ENCODE measurements around the gene PARP12. TPM values are rescaled to one million over a fixed set of nuclear protein-coding genes. Genes with fewer than 3 reads are reported as not detected.
"Not testable (repeated sequence)": the region's sequence is repeated elsewhere in the genome, so short reads cannot be mapped to it uniquely, and the experiment has no call there.

The PARP12 gene, protein sequence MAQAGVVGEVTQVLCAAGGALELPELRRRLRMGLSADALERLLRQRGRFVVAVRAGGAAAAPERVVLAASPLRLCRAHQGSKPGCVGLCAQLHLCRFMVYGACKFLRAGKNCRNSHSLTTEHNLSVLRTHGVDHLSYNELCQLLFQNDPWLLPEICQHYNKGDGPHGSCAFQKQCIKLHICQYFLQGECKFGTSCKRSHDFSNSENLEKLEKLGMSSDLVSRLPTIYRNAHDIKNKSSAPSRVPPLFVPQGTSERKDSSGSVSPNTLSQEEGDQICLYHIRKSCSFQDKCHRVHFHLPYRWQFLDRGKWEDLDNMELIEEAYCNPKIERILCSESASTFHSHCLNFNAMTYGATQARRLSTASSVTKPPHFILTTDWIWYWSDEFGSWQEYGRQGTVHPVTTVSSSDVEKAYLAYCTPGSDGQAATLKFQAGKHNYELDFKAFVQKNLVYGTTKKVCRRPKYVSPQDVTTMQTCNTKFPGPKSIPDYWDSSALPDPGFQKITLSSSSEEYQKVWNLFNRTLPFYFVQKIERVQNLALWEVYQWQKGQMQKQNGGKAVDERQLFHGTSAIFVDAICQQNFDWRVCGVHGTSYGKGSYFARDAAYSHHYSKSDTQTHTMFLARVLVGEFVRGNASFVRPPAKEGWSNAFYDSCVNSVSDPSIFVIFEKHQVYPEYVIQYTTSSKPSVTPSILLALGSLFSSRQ
- polyA plus RNA-seq = 10 to 100 TPM; 23.3 to 26.8 (median 24.3) TPM

DNA sequence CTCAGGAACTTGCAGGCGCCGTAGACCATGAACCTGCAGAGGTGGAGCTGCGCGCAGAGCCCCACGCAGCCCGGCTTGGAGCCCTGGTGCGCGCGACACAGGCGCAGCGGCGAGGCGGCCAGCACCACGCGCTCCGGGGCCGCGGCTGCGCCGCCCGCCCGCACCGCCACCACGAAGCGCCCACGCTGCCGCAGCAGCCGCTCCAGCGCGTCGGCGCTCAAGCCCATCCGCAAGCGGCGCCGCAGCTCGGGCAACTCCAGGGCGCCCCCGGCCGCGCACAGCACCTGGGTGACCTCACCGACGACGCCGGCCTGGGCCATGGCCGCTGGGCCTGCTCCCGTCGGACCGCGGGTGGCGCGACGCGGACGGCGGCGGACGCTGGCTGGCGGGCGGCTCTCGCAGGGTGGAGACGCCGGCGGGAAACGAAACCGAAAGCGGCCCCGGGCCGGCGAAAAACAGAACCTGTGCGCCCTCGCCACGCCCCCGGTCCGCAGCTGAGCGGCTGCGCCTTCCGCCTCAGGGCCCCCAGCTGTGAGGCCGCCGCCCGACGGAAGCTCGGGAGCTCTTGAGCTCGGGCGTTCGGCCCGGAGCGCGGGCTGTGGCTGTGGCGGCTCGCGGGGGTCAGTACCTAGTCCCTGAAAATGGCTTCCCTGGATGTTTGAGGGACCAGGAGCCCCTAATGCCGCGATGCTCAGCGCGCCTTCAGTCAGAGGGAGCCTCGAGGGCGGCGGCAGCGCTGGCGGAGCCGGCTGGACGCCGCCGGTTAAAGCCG is at the start of gene PARP12:
Gene PARP12 (minus strand): TSS at position 424 of the 772 bp plus-strand sequence. CDS start 104 bp downstream, at position 320.
- H3K36me3 Mint-ChIP-seq = peaks cover 11 to 19% (median 13%) of the 10 kb centered on the region in 3 donors
- peak; percentile 87 to 90 (median 90) for DNase-seq
- peaks cover 11 to 22% (median 16%) of the 10 kb centered on the region in 6 donors for H3K9me3 Mint-ChIP-seq
- H3K4me1 Mint-ChIP-seq = peaks cover 41 to 54% of the 10 kb centered on the region in 2 donors
- peaks cover 2 to 9% (median 4%) of the 10 kb centered on the region in 3 donors for H3K27me3 Mint-ChIP-seq (ENCODE audit: low read depth in 3 of 3)
- H3K27ac Mint-ChIP-seq = peak within 1 kb of the TSS; percentile 74 to 96 (median 92)
- H3K4me3 Mint-ChIP-seq = peak within 1 kb of the TSS; percentile 90 to 95 (median 92)

GRCh38 chr7:140108777-140109176 is 46.0 kb upstream of the PARP12 start:
- not testable (repeated sequence) for DNase-seq; H3K4me3 Mint-ChIP-seq; H3K9me3 Mint-ChIP-seq; H3K4me1 Mint-ChIP-seq; H3K27ac Mint-ChIP-seq; H3K27me3 Mint-ChIP-seq (ENCODE audit: low read depth in 3 of 3)
- peaks cover 26 to 54% (median 53%) of the 10 kb centered on the region in 3 donors for H3K36me3 Mint-ChIP-seq

- Mint-ChIP-seq H3K36me3 (peaks cover 52 to 79% (median 65%) of the 10 kb centered on the region in 3 donors), H3K4me1 (no peaks in the 10 kb centered on the region), H3K27me3 (ENCODE audit: low read depth in 3 of 3) (peaks cover 0 to 2% (median 0%) of the 10 kb centered on the region in 3 donors), H3K9me3 (no peaks in the 10 kb centered on the region), H3K4me3 (no peak overlapping the region), H3K27ac (no peak overlapping the region)
- DNase-seq = no peak
Observed at GRCh38 chr7:140096459-140096858, 33.7 kb upstream of the PARP12 start.

GRCh38 chr7:140093375-140093774 is 30.6 kb upstream of the PARP12 start:
- no peak for DNase-seq
- Mint-ChIP-seq H3K4me1 (no peaks in the 10 kb centered on the region), H3K4me3 (no peak overlapping the region), H3K27me3 (ENCODE audit: low read depth in 3 of 3) (peaks cover 0 to 2% (median 0%) of the 10 kb centered on the region in 3 donors), H3K9me3 (no peaks in the 10 kb centered on the region), H3K27ac (peak overlapping the region in 1 of 6 donors; percentile 30), H3K36me3 (peaks cover 51 to 69% (median 54%) of the 10 kb centered on the region in 3 donors)

DNA sequence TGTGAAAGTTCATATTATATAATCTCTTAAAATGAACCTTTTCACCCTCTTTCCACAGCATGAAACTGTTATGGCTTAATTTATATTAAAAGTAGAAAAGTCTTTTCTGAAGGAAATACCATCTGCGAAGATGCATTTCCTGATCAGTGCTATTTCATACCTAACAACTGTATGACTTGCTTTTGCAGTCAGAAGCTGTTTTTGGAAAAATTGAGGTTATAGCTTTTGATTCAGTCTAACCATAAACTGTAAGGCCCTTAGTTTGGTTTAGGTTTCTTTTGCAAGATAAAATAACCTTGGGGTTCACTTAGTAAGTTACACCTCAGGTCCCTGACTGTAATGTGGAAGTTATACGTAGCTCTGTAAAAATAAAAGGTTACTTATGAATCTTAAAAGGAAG is 22.7 kb upstream of the PARP12 start:
- Mint-ChIP-seq H3K27me3 (ENCODE audit: low read depth in 3 of 3) (peaks cover 0 to 3% (median 1%) of the 10 kb centered on the region in 3 donors), H3K36me3 (peaks cover 0 to 5% (median 0%) of the 10 kb centered on the region in 3 donors), H3K4me1 (peaks cover 30 to 44% of the 10 kb centered on the region in 2 donors), H3K4me3 (peak overlapping the region; percentile 9 to 77 (median 65)), H3K9me3 (no peaks in the 10 kb centered on the region), H3K27ac (peak overlapping the region; percentile 43 to 84 (median 78))
- DNase-seq = no peak

- peak in 1 of 3 donors; percentile 38 for DNase-seq
- Mint-ChIP-seq H3K27ac (peak overlapping the region; percentile 43 to 84 (median 78)), H3K4me3 (peak overlapping the region; percentile 9 to 77 (median 65)), H3K36me3 (peaks cover 0 to 2% (median 0%) of the 10 kb centered on the region in 3 donors), H3K9me3 (no peaks in the 10 kb centered on the region), H3K27me3 (ENCODE audit: low read depth in 3 of 3) (peaks cover 0 to 3% (median 1%) of the 10 kb centered on the region in 3 donors), H3K4me1 (peaks cover 30 to 44% of the 10 kb centered on the region in 2 donors)
Observed at GRCh38 chr7:140084972-140085371, 22.2 kb upstream of the PARP12 start.

DNA sequence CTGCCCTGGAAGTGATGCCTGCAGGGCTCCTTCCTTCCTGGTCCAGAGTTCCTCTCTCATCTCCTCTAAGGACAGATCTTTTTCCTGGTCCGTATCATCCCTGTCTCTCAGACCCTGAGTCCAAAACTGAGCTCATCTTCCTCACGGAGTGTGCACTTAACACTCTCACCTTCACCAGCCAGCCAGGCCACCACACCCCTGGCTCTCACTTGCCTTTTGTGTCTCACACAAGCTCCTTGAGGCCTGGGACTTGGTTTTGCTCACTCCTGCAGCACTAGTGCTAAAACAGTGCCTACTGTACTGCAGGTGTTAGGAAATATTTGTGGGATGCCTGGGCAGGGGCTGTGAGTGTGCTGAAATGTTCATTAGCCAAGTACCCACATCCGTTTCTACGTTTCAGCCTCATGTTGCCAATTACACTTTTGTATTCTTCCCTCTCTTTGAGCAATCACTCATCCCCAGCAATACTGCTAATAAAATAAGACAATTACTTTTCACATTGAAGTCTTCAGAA is 21.4 kb upstream of the PARP12 start:
- peaks cover 0 to 5% (median 1%) of the 10 kb centered on the region in 3 donors for H3K27me3 Mint-ChIP-seq (ENCODE audit: low read depth in 3 of 3)
- peak overlapping the region in 4 of 6 donors; percentile 22 to 82 (median 52) for H3K27ac Mint-ChIP-seq
- no peaks in the 10 kb centered on the region for H3K36me3 Mint-ChIP-seq
- peaks cover 30 to 44% of the 10 kb centered on the region in 2 donors for H3K4me1 Mint-ChIP-seq
- peak in 1 of 3 donors; percentile 16 for DNase-seq
- H3K9me3 Mint-ChIP-seq = no peaks in the 10 kb centered on the region
- H3K4me3 Mint-ChIP-seq = peak overlapping the region; percentile 5 to 75 (median 10)

- H3K27me3 Mint-ChIP-seq (ENCODE audit: low read depth in 3 of 3) = peaks cover 0 to 5% (median 1%) of the 10 kb centered on the region in 3 donors
- DNase-seq = no peak
- H3K27ac Mint-ChIP-seq = peak overlapping the region in 2 of 6 donors; percentile 40 to 53
- H3K9me3 Mint-ChIP-seq = no peaks in the 10 kb centered on the region
- H3K4me1 Mint-ChIP-seq = peaks cover 30 to 44% of the 10 kb centered on the region in 2 donors
- no peaks in the 10 kb centered on the region for H3K36me3 Mint-ChIP-seq
- peak overlapping the region in 1 of 5 donors; percentile 34 for H3K4me3 Mint-ChIP-seq
Observed at GRCh38 chr7:140082770-140083169, 20.0 kb upstream of the PARP12 start.

DNA sequence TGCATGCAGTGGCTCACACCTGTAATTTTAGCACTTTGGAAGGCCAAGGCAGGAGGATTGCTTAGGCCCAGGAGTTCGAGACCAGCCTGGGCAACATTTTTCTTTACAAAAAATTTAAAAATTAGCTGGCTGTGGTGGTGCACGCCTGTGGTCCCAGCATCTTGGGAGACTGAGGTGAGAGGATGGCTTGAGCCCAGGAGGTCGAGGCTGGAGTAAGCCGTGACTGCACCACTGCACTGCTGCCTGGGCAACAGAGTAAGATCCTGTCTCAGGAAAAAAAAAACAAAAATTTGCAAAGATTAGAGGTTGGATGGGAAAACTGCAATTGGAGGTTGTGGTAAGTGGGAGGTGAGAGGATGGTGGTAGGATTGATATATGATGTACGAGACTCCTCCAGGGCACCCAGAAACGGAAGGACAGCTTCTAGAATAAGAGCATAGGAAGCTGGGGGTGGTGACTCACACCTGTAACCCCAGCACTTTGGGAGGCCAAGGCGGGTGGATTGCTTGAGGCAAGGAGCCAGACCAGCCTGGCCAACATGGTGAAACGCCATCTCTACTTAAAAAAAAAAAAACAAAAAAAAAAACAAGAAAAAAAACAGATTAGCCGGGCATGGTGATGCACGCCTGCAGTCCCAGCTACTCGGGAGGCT is 19.1 kb upstream of the PARP12 start:
- Mint-ChIP-seq H3K27me3 (ENCODE audit: low read depth in 3 of 3) (peaks cover 0 to 5% (median 1%) of the 10 kb centered on the region in 3 donors), H3K9me3 (no peaks in the 10 kb centered on the region), H3K4me1 (peaks cover 30 to 44% of the 10 kb centered on the region in 2 donors), H3K4me3 (peak overlapping the region in 1 of 5 donors; percentile 39), H3K36me3 (no peaks in the 10 kb centered on the region), H3K27ac (peak overlapping the region in 3 of 6 donors; percentile 45 to 73 (median 50))
- DNase-seq = no peak

GRCh38 chr7:140080919-140081318 is 18.2 kb upstream of the PARP12 start:
- Mint-ChIP-seq H3K9me3 (no peaks in the 10 kb centered on the region), H3K4me3 (no peak overlapping the region), H3K36me3 (no peaks in the 10 kb centered on the region), H3K27me3 (ENCODE audit: low read depth in 3 of 3) (peaks cover 0 to 5% (median 1%) of the 10 kb centered on the region in 3 donors), H3K4me1 (peaks cover 29 to 44% of the 10 kb centered on the region in 2 donors), H3K27ac (no peak overlapping the region)
- DNase-seq = no peak

GRCh38 chr7:140079121-140079536 is 16.4 kb upstream of the PARP12 start:
- Mint-ChIP-seq H3K9me3 (no peaks in the 10 kb centered on the region), H3K27me3 (ENCODE audit: low read depth in 3 of 3) (peaks cover 2 to 7% (median 3%) of the 10 kb centered on the region in 3 donors), H3K27ac (no peak overlapping the region), H3K4me3 (no peak overlapping the region), H3K4me1 (peaks cover 16 to 26% of the 10 kb centered on the region in 2 donors), H3K36me3 (no peaks in the 10 kb centered on the region)
- no peak for DNase-seq

DNA sequence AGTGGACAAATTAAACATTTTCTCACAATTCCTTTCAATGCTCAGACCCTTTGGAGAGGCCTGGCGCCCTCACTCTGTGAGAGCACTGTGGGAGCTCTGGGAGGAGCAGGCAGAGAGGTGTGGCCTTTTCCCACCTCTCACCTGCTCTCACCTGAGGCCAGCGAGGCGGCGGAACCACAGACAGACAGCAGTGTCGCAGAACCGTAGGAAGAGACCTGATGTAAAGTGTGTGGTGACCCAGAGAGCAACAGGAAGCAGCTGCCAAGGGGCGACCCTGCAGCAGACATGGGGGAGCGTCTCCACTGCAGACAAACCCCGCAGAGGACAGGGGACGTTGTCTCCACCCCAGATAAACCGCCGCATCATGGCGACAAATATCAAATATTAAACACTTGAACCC is 15.6 kb upstream of the PARP12 start:
- DNase-seq = no peak
- H3K27ac Mint-ChIP-seq = peak overlapping the region in 1 of 6 donors; percentile 23
- H3K36me3 Mint-ChIP-seq = no peaks in the 10 kb centered on the region
- peaks cover 2 to 7% (median 3%) of the 10 kb centered on the region in 3 donors for H3K27me3 Mint-ChIP-seq (ENCODE audit: low read depth in 3 of 3)
- H3K9me3 Mint-ChIP-seq = no peaks in the 10 kb centered on the region
- H3K4me1 Mint-ChIP-seq = peaks cover 10 to 18% of the 10 kb centered on the region in 2 donors
- H3K4me3 Mint-ChIP-seq = peak overlapping the region in 1 of 5 donors; percentile 35

Data from immature natural killer cell (primary cell).